ENCODE data around the gene IRAK3. TPM values are rescaled to one million over a fixed set of nuclear protein-coding genes. Genes with fewer than 3 reads are reported as not detected.

Gene IRAK3, protein sequence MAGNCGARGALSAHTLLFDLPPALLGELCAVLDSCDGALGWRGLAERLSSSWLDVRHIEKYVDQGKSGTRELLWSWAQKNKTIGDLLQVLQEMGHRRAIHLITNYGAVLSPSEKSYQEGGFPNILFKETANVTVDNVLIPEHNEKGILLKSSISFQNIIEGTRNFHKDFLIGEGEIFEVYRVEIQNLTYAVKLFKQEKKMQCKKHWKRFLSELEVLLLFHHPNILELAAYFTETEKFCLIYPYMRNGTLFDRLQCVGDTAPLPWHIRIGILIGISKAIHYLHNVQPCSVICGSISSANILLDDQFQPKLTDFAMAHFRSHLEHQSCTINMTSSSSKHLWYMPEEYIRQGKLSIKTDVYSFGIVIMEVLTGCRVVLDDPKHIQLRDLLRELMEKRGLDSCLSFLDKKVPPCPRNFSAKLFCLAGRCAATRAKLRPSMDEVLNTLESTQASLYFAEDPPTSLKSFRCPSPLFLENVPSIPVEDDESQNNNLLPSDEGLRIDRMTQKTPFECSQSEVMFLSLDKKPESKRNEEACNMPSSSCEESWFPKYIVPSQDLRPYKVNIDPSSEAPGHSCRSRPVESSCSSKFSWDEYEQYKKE
- 0.40 TPM for polyA plus RNA-seq (2013, experiment 1 of 2; ENCODE audit: insufficient read length)
- polyA plus RNA-seq (2013, experiment 2 of 2; ENCODE audit: insufficient read length) = 0.61 TPM

DNA sequence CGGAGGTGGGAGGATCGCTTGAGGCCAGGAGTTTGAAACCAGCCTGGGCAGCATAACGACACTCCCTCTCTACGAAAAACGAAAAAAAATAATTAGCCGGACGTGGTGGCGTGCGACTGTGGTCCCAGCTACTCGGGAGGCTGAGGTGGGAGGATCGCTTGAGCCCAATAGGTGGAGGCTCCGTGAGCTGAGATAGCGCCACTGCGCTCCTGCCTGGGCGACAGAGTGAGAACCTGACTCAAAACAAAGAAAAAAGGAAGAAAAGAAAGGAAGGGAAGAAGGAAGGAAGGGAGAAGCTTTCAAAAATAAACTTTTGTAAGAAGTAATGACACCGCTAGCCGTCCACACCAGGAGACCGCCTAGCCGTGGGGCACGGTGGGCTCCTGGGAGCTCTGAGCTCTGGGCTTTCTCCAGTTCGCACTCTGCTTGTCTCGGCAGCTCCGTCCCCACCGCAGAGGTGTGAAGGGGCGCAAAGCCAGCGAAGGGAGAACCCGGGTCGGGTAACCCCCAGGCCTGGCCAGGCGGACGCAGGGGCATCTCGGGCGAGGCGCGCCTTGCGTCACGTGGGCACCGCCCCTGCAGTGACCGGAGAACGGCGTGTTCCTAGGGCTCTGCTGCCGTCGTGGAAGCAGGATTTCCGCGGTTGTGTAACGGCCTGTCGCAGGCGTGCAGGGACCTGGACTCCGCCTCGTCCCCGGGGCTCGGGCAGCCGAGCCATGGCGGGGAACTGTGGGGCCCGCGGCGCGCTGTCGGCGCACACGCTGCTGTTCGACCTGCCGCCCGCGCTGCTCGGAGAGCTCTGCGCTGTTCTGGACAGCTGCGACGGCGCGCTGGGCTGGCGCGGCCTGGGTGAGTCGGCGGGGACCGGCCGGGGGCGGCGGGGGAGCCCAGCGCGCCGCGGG lies at the start of gene IRAK3:
TSS of gene IRAK3 (plus strand) at position 631 of the 902 bp plus-strand sequence. CDS start at position 717, 86 bp downstream.
- peak; percentile 49 for DNase-seq

DNA sequence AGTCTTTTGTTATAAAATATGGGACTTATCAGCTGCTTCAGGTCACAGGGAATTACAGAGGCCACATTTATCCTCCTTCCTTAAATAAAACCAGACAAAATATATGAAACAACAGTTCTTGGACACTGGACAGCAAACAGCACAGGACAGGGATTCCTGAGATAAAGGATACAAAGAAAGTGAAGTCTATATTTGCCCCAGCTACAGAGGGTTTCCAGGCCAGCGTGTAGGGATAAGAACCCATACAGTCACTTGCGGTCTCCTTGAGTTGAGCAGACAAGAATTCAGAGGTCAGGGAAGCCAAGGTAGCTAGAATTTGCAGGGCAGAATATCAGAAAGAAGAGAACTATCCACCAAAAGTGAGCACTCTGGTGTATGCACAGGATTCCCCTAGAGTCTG lies 49.7 kb upstream of the IRAK3 start:
- no peak for DNase-seq

DNA sequence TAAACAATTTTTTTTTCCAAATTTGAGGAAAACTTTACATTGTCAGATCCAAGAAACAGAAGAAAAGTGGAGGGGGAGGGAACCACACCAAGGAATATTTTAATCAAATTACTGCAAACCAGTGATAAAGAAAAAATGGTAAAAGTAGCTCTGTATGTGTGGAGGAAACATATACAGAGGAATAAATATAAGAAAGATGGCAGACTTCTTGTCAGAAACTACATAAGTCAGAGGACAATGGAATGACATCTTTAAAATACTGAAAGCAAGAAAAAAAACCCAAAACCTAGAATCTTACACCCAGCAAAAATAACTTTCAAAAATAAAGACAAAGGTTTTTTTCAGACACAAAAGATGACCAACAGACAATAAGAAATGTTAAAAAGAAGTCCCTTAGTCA lies 48.3 kb upstream of the IRAK3 start:
- no peak for DNase-seq

- DNase-seq = no peak
These were observed 47.7 kb upstream of the IRAK3 start for GRCh38 chr12:66141299-66141698.

- no peak for DNase-seq
These were observed 46.2 kb upstream of the IRAK3 start for GRCh38 chr12:66142826-66143225.

- no peak for DNase-seq
These were observed 45.1 kb upstream of the IRAK3 start for GRCh38 chr12:66143868-66144267.

DNA sequence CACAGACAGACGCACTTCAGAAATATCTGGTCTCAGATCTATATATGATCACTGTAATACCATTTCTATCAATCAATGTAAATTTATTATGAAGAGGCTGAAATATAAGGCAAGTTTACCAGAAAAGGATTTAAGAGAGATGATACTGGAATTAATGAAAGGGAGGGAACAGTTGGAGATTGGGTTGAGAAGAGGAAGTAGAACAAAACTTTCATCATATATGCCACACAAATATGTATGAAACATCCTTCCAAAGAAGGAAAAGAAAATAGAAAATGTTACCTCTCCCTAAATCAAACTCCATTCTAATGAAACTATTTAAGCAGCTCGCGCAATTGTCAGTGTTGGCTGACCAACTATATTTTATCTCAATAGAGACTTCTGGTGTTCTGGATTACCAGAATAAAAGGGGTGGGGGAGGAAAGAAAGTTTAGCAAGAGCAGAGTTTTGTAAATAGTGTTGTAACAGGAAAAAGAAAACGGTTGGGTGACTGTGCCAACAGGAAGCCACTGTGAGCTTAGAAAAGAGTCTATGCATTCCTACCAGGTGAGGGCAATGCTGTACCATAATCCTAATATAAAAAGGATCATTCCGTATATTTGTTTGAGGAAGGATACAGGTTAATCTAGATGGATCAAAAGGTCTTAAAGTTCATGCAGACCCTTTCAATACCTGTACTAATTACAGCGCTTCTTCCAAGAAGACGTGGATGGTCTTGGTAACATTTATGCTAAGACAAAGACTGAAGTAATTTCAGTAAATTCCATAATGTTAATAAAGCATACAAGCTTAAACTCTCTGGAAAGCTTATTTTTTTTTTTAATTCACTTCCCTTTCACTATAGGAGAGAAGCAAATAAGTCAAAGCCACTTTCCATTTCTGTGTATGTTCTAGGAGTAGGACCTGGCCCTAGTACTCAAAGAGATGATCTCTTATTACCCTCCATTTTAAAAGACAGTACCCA lies 43.9 kb upstream of the IRAK3 start:
- DNase-seq = peak; percentile 65

DNA sequence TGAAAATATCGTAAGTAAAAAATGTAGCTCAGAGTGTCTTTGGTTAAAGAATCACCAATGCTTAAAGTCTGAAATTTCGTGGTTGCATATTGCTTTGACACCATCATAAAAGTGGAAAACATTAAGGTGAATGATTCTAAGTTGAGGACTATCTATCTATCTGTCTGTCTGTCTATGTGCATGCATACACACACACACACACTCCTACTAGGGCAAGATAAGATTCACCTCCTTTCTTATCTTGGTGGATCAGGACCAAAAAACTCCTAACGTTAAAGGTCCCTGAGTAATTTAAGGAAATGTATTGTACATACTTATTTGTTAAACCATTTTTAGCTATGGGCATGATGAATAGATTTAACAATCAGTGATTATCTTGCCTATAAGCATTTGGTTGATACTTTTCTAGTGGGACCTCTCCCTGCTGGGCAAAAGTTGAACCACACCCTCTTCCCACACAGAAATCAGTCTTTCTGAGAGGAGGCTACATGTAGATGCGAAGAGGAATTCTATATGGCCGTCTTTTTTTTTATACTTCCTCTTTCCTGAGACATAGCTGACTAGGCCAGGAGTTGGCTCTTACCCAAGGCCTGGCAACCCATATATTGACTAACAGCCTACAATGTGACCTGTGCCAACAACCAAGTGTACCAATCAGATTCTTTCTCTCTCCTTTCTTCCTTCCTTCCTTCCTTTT lies 39.2 kb upstream of the IRAK3 start:
- no peak for DNase-seq

DNA sequence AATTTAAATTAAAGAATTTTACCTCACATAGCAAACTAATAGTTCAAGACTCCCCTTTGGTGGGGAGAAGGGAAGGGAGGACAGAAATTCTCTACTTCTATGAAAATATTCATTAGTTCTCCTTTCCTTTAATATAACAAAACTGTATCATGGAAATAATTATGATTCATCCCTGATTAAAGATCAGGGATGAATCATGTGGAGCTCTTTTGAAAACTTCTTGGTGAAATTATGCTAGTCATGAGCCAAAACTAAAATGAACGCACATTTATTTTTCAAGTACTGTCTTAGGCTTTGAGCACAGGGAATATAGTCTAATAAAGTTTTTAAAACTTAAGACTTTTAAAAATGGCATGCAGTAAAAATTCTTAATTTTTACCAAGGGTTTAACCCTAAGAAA lies 36.3 kb upstream of the IRAK3 start:
- DNase-seq = peak; percentile 25

GRCh38 chr12:66154776-66155175 lies 34.2 kb upstream of the IRAK3 start:
- no peak for DNase-seq

DNA sequence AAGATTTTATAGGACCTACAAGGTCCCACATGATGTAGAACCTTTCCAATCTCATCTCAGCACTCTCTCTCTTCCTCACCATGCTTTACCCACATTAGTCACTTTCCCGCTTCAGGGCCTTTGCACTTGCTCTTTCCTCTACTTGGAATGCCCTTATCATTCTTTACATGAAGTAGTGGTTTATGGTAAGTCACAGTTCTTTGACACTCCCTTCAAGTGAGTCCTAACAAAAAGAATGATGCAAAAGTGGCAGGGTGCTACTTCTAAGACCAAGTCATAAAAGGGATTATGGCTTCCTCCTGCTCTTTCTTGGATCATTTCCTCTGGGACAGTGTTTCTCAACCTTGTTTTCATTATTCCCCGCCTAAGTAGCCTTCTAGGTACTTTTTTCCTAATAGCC lies 32.4 kb upstream of the IRAK3 start:
- DNase-seq = no peak

GRCh38 chr12:66159123-66159522 lies 29.9 kb upstream of the IRAK3 start:
- DNase-seq = no peak

DNA sequence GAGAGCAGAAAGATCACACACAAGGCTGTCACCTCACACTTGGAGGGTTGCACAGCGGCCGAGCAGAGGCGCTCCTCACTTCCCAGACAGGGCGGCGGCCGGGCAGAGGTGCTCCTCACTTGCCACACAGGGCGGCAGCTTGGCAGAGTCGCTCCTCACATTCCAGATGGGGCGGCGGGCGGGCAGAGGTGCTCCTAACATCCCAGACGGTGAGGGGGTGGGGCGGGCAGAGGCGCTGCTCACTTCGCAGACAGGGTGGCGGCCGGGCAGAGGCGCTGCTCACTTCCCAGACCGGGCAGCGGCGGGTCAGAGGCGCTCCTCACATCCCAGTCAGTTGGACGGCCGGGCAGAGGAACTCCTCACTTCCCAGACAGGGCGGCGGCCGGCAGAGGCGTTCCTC lies 28.3 kb upstream of the IRAK3 start:
- DNase-seq = no peak

DNA sequence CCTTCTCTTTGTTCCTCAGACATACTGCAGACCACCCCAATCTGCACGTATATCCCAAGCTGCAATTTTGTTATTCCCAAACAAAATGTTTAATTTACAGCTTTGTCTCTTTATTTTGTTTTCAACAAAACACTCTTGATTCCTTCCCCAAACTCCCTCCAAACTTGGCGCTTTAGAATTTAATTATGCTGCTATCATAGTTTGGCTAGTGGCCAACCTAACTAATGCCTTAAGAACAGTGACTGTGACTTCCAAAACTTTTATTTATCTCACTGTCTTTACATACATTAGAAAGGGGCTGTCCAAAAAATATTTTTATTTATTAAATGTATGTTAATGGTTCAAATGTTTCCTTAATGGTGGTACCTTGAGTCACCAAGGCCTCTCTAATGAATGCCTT lies 26.3 kb upstream of the IRAK3 start:
- no peak for DNase-seq

DNA sequence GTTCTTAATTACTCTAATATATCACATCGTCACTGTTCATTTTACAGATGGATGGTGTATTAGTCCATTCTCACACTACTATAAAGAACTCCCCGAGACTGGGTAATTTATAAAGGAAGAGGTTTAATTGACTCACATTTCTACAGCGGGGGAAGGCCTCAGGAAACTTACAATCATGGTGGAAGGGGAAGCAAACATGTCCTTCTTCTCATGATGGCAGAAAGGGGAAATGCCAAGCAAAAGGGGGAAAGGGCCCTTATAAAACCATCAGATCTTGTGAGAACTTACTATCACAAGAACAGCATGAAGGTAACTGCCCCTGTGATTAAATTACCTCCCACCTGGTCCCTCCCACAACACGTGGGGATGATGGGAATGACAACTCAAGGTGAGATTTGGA lies 25.7 kb upstream of the IRAK3 start:
- DNase-seq = no peak

GRCh38 chr12:66164349-66164821 lies 24.6 kb upstream of the IRAK3 start:
- no peak for DNase-seq

GRCh38 chr12:66165141-66165540 lies 23.9 kb upstream of the IRAK3 start:
- DNase-seq = no peak

GRCh38 chr12:66166561-66166960 lies 22.5 kb upstream of the IRAK3 start:
- DNase-seq = no peak

GRCh38 chr12:66168410-66168809 lies 20.6 kb upstream of the IRAK3 start:
- DNase-seq = no peak

- peak; percentile 96 for DNase-seq
These were observed 19.5 kb upstream of the IRAK3 start, which contains the start of gene TMBIM4 for GRCh38 chr12:66169221-66170170. TMBIM4 (minus strand) TSS chr12:66169996; CDS start chr12:66169951, 45 bp downstream.

Measured in fibroblast of skin of back (primary cell).